Urothelium cell line (cell line): Measurements from ENCODE around the gene TRIM14.

Experiments used
- DNase-seq: peaks from one replicate; pipeline ENCODE4 v3.0.0; 2011; ENCODE audit warnings: low spot score, mixed read lengths
- FAIRE-seq: peaks from 2 replicates; lab custom pipeline; 2011; peaks lifted over from hg19 to GRCh38; lab: Jason Lieb, UNC

The TRIM14 gene

GRCh38 chr9:98118640-98119601 lies at the start of gene TRIM14:
Gene TRIM14 (minus strand): TSS chr9:98119222. CDS start chr9:98119188, 34 bp downstream.
- peak; percentile 83 for DNase-seq
- FAIRE-seq, result no peak

GRCh38 chr9:98168153-98168780 lies 49.2 kb upstream of the TRIM14 start:
- FAIRE-seq (no peak), DNase-seq (no peak)

- no peak for DNase-seq
- no peak for FAIRE-seq
Observed at GRCh38 chr9:98164912-98165311, 45.9 kb upstream of the TRIM14 start.

GRCh38 chr9:98162613-98163012 lies 43.6 kb upstream of the TRIM14 start:
- FAIRE-seq, result no peak

GRCh38 chr9:98161851-98162250 lies 42.8 kb upstream of the TRIM14 start:
- no peak for DNase-seq
- FAIRE-seq, result no peak

More at GRCh38 chr9:98162613-98163012, 43.6 kb upstream of the TRIM14 start:
- DNase-seq, result no peak

- no peak for FAIRE-seq
Observed at GRCh38 chr9:98159790-98160189, 40.8 kb upstream of the TRIM14 start.

GRCh38 chr9:98159301-98159700 lies 40.3 kb upstream of the TRIM14 start:
- no peak for FAIRE-seq
- no peak for DNase-seq

More at GRCh38 chr9:98159790-98160189, 40.8 kb upstream of the TRIM14 start:
- no peak for DNase-seq

GRCh38 chr9:98158071-98158831 lies 39.2 kb upstream of the TRIM14 start:
- DNase-seq (no peak), FAIRE-seq (no peak)

- DNase-seq (no peak), FAIRE-seq (no peak)
Observed at GRCh38 chr9:98157372-98157771, 38.4 kb upstream of the TRIM14 start.

- DNase-seq (no peak), FAIRE-seq (no peak)
Observed at GRCh38 chr9:98154678-98155077, 35.7 kb upstream of the TRIM14 start.

- DNase-seq, result no peak
- no peak for FAIRE-seq
Observed at GRCh38 chr9:98152526-98152925, 33.5 kb upstream of the TRIM14 start.

GRCh38 chr9:98150721-98151120 lies 31.7 kb upstream of the TRIM14 start:
- FAIRE-seq, result no peak
- DNase-seq, result no peak

GRCh38 chr9:98150164-98150563 lies 31.1 kb upstream of the TRIM14 start:
- no peak for DNase-seq
- no peak for FAIRE-seq

- FAIRE-seq (no peak), DNase-seq (no peak)
Observed at GRCh38 chr9:98149422-98149821, 30.4 kb upstream of the TRIM14 start.

GRCh38 chr9:98148486-98148885 lies 29.5 kb upstream of the TRIM14 start:
- FAIRE-seq (no peak), DNase-seq (no peak)

- FAIRE-seq (no peak), DNase-seq (no peak)
Observed at GRCh38 chr9:98147582-98147981, 28.6 kb upstream of the TRIM14 start.

- no peak for FAIRE-seq
- DNase-seq, result no peak
Observed at GRCh38 chr9:98146101-98146991, 27.3 kb upstream of the TRIM14 start.

- DNase-seq (no peak), FAIRE-seq (no peak)
Observed at GRCh38 chr9:98144631-98145030, 25.6 kb upstream of the TRIM14 start.

- FAIRE-seq, result no peak
- no peak for DNase-seq
Observed at GRCh38 chr9:98144076-98144475, 25.1 kb upstream of the TRIM14 start.

GRCh38 chr9:98142925-98143481 lies 24.0 kb upstream of the TRIM14 start:
- FAIRE-seq, result no peak
- no peak for DNase-seq
